Testis (tissue), 2 donors: ENCODE data around the gene DCDC2C.

Source experiments
- POLR2A ChIP-seq: fragments of 450-650 bp; IDR thresholded peaks from one replicate; pipeline ENCODE4 v1.6.1; 2017; ENCODE audit warnings: antibody characterized with exemption, mild to moderate bottlenecking, moderate library complexity
- TF ChIP-seq, protein P1 (sequence below), 3 experiments: fragments of 450-650 bp in 2 of 3; fragments of 200-600 bp in 1 of 3; sonication (generic) in 1 of 3; IDR thresholded peaks; one replicate each; pipeline ENCODE4 v1.5.1; 2016 to 2019; ENCODE audit warnings: antibody characterized with exemption in 3 of 3, mild to moderate bottlenecking in 2 of 3, moderate library complexity in 1 of 3

DNA sequence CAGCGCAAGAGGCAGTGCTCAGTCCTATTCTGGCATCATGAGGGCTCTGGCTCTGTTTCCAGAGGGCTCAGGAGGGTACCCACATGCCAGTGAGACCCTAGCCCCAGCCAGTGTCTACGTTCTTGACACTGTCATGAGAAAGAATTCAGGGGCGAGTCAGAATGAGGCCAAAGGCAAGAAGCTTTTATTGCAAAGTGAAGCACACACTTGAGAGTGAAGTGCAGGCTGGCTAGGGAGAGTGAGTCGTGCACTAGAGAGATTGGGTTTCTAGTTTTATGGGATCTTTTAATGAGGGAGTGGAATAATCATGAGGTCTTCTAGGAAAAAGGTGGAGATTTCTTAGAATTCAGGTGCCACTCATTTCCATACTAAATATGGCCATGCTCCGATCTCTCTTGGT, 164.1 kb downstream of the DCDC2C start:
- TF ChIP-seq, protein P1, sequence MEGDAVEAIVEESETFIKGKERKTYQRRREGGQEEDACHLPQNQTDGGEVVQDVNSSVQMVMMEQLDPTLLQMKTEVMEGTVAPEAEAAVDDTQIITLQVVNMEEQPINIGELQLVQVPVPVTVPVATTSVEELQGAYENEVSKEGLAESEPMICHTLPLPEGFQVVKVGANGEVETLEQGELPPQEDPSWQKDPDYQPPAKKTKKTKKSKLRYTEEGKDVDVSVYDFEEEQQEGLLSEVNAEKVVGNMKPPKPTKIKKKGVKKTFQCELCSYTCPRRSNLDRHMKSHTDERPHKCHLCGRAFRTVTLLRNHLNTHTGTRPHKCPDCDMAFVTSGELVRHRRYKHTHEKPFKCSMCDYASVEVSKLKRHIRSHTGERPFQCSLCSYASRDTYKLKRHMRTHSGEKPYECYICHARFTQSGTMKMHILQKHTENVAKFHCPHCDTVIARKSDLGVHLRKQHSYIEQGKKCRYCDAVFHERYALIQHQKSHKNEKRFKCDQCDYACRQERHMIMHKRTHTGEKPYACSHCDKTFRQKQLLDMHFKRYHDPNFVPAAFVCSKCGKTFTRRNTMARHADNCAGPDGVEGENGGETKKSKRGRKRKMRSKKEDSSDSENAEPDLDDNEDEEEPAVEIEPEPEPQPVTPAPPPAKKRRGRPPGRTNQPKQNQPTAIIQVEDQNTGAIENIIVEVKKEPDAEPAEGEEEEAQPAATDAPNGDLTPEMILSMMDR (IDR thresholded peaks at IDR 0.05) = no peak
- TF ChIP-seq POLR2A = no peak
